B cell (primary cell): ENCODE data around the gene IQSEC3.

Experiments used
- CTCF ChIP-seq: fragments of 200-600 bp; IDR thresholded peaks from one replicate; pipeline ENCODE4 v1.8.0; 2022; ENCODE audit warnings: antibody characterized with exemption, mild to moderate bottlenecking
- EZH2 ChIP-seq: IDR thresholded peaks from 2 replicates; pipeline ENCODE4 v1.6.1; 2012; ENCODE audit warnings: borderline replicate concordance, low read depth, mild to moderate bottlenecking, moderate library complexity, low read length; ENCODE audit not compliant: insufficient read depth, poor library complexity, severe bottlenecking

GRCh38 chr12:213527-213932 lies 147.0 kb downstream of the IQSEC3 start:
- TF ChIP-seq CTCF (no peak), EZH2 (no peak)
